GM18526 (cell line): ENCODE results near the gene SH2B3.

ENCODE experiments used
- POLR2A ChIP-seq: IDR thresholded peaks from 3 replicates; pipeline ENCODE4 v1.6.1; 2011; ENCODE audit not compliant: insufficient read length; ENCODE audit errors: extremely low read depth

SH2B3 gene

DNA sequence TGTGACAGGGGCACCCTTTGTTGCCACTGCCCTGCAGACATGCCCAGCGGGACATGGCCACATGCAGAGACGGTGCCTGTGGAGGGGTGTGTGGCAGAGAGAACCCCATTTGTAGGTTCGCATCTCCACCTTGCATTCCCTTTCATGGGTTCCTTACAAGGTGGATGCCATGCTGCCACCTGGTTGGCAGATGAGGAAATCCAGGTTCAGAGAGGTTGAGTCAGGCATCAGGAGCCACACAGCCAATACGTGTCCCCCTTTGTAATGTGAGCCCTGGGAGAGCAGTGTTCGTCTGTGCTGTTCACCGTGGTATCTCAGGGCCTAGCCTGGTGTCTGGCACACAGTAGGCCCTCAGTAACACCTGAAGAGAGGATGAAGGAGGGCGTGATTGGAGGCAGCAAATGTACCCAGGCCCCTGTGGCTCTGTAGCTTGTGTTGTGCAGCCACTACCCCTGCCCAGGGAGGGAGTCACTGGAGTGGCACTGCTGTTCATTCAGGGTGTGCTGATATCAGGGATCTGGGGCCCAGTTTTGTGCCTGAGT lies 9.1 kb downstream of the SH2B3 start:
- TF ChIP-seq POLR2A = no peak

- no peak for TF ChIP-seq POLR2A
Measured at GRCh38 chr12:111417290-111417689, 11.6 kb downstream of the SH2B3 start.

GRCh38 chr12:111417784-111418593 lies 12.3 kb downstream of the SH2B3 start:
- TF ChIP-seq POLR2A = no peak

- TF ChIP-seq POLR2A = no peak
Measured at GRCh38 chr12:111418594-111418880, 12.8 kb downstream of the SH2B3 start.

- no peak for TF ChIP-seq POLR2A
Measured at GRCh38 chr12:111419784-111420183, 14.1 kb downstream of the SH2B3 start.

DNA sequence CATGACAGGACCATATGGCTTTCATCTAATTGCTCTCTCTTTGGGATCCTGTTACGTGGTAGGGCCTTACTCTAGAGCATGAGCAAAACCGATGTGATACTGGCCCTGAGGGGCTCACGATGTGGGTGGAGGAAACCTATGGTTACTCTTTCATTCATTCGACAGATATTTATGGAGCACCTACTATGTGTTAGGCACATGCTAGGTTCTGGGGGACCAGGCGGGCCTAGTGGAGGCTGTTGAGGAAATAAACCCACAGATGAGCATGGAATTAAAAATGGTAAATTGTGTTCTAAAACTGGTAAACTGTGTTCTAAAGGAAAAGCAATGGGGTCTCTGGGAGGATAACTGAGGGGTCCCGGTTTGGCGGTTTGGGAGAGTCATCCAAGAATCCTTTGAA lies 14.8 kb downstream of the SH2B3 start:
- TF ChIP-seq POLR2A = no peak

GRCh38 chr12:111424189-111424792 lies 18.6 kb downstream of the SH2B3 start:
- no peak for TF ChIP-seq POLR2A

- TF ChIP-seq POLR2A = no peak
Measured at GRCh38 chr12:111424793-111425251, 19.1 kb downstream of the SH2B3 start.

- TF ChIP-seq POLR2A = no peak
Measured at GRCh38 chr12:111425655-111426054, 19.9 kb downstream of the SH2B3 start.

DNA sequence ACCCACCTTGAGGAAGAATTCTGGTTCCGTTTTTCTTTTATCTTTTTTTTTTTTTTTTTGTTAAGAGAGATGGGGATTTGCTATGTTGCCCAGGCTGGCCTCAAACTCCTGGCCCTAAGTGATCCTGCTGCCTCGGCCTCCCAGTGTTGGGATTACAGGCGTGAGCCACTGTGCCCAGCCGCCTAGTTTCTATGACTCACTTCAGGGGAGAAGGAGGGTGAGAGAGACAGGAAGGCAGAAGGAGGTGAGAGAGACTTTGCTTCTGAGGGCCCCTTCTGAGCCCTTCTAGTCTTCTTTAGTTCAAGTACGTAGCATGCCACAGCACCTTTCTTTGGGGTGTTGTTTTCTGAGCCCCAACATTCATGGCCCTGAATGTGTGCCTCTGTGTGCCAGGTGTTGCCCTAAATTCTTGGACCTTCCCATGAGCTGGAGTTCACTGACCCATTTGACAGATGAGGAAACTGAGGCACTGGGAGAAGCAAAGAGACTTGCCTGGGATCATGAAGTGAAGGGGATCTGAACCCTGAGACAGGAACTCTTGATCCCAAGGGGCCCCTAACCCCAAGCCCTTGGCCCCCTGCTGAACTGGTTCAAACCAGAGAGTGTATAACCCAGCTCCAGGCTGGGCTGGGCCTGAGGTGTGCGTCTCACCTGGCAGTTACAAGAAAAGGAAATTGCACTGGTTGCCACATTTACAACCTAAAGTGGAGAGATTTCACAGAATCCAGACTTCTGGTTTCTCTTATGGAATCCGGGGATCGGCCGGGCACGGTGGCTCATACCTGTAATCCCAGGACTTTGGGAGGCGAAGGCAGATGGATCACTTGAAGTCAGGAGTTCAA lies 20.8 kb downstream of the SH2B3 start:
- TF ChIP-seq POLR2A = no peak

- no peak for TF ChIP-seq POLR2A
Measured at GRCh38 chr12:111427417-111428074, 21.8 kb downstream of the SH2B3 start.

GRCh38 chr12:111428081-111428727 lies 22.5 kb downstream of the SH2B3 start:
- no peak for TF ChIP-seq POLR2A

DNA sequence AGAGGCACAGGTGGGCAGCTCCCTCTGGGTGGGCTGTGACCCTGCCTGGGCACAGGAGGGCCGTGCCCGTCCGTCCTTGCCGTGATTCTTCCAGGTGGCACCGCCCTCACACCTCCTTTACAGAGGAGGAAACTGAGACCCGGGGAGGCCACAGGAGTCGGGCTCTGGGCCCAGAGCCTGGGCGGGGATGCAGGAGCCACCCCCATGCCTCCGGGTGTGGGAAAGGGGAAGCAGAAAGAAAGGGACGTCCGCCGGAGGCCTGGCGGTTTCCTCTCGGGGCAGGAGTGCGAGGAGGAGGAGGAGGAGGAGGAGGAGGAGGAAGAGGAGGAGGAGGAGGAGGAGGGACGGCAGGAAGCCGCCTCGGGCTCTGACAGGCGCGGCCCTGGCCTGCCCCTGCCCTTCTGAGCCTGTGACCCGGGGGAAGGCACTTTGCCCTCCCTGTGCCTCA lies 23.0 kb downstream of the SH2B3 start:
- no peak for TF ChIP-seq POLR2A

- peak; percentile 57 for TF ChIP-seq POLR2A
Measured at GRCh38 chr12:111429828-111430432, 24.2 kb downstream of the SH2B3 start.
